ENCODE results near the gene WDR46. TPM values are rescaled to one million over a fixed set of nuclear protein-coding genes. Genes with fewer than 3 reads are reported as not detected.

WDR46 gene
- total RNA-seq, 1 donor from 2014 or later, result 53.8 TPM

Other genes starting within 250 kb of the WDR46 start
- 145 TPM for gene HLA-DPA1, start 215.6 kb downstream of the WDR46 start, total RNA-seq
- gene HLA-DPB1, start 213.2 kb downstream of the WDR46 start, total RNA-seq, result 82.5 TPM
- gene COL11A2, start 96.8 kb downstream of the WDR46 start, total RNA-seq, result 0.96 TPM
- 50.8 TPM for gene RXRB, start 88.6 kb downstream of the WDR46 start, total RNA-seq
- gene SLC39A7, start 88.4 kb downstream of the WDR46 start, total RNA-seq, result 60.7 TPM
- 28.6 TPM for gene HSD17B8, start 84.6 kb downstream of the WDR46 start, total RNA-seq
- 50.6 TPM for gene RING1, start 80.7 kb downstream of the WDR46 start, total RNA-seq
- 80.8 TPM for gene VPS52, start 17.4 kb downstream of the WDR46 start, total RNA-seq
- gene RPS18, start 17.2 kb downstream of the WDR46 start, total RNA-seq, result 3,074 TPM
- 20.2 TPM for gene B3GALT4, start 12.1 kb downstream of the WDR46 start, total RNA-seq
- gene PFDN6, start 362 bp upstream of the WDR46 start, total RNA-seq, result 49.9 TPM
- 163 TPM for gene RGL2, start 9.7 kb upstream of the WDR46 start, total RNA-seq
- 132 TPM for gene TAPBP, start 24.8 kb upstream of the WDR46 start, total RNA-seq
- gene ZBTB22, start 28.5 kb upstream of the WDR46 start, total RNA-seq, result 24.2 TPM
- gene DAXX, start 33.7 kb upstream of the WDR46 start, total RNA-seq, result 28.8 TPM
- gene KIFC1, start 102.6 kb upstream of the WDR46 start, total RNA-seq, result 1.0 TPM
- gene PHF1, start 121.8 kb upstream of the WDR46 start, total RNA-seq, result 58.8 TPM
- gene CUTA, start 128.9 kb upstream of the WDR46 start, total RNA-seq, result 157 TPM
- gene SYNGAP1, start 130.8 kb upstream of the WDR46 start, total RNA-seq, result 32.6 TPM
- 11.1 TPM for gene ZBTB9, start 165.3 kb upstream of the WDR46 start, total RNA-seq

Measured in ureter (tissue), 1 donor.